Stimulated activated naive CD4-positive, alpha-beta T cell (primary cell): ENCODE measurements around the gene STAMBPL1.
"Not testable (repeated sequence)": the region's sequence is repeated elsewhere in the genome, so short reads cannot be mapped to it uniquely, and the experiment has no call there.

Experiments used
- DNase-seq, 6 experiments: peaks; one replicate each; lab custom pipeline; 2025; lab: John Stamatoyannopoulos, UW

Gene STAMBPL1

GRCh38 chr10:88920986-88921593, 41.0 kb downstream of the STAMBPL1 start:
- DNase-seq: no peak

- no peak for DNase-seq
Observed at GRCh38 chr10:88922041-88922440, 42.0 kb downstream of the STAMBPL1 start.

- DNase-seq: no peak
Observed at GRCh38 chr10:88923520-88923919, 43.5 kb downstream of the STAMBPL1 start.

GRCh38 chr10:88926566-88927415, 46.7 kb downstream of the STAMBPL1 start:
- DNase-seq: no peak

GRCh38 chr10:88927416-88927690, 47.3 kb downstream of the STAMBPL1 start:
- no peak for DNase-seq

- no peak for DNase-seq
Observed at GRCh38 chr10:88928254-88928653, 48.2 kb downstream of the STAMBPL1 start.

- no peak for DNase-seq
Observed at GRCh38 chr10:88931548-88931947, 51.5 kb downstream of the STAMBPL1 start.

GRCh38 chr10:88932029-88932428, 52.0 kb downstream of the STAMBPL1 start:
- DNase-seq: not testable (repeated sequence)

- peak; percentile 1 to 48 (median 12) for DNase-seq
Observed at GRCh38 chr10:88932539-88933256, 52.7 kb downstream of the STAMBPL1 start.

GRCh38 chr10:88933564-88933963, 53.5 kb downstream of the STAMBPL1 start:
- DNase-seq: no peak

GRCh38 chr10:88934900-88935672, 55.0 kb downstream of the STAMBPL1 start:
- DNase-seq: peak; percentile 32 to 74 (median 51)

GRCh38 chr10:88936656-88937055, 56.6 kb downstream of the STAMBPL1 start:
- no peak for DNase-seq

- DNase-seq: no peak
Observed at GRCh38 chr10:88938039-88938438, 58.0 kb downstream of the STAMBPL1 start.

GRCh38 chr10:88938938-88939337, 58.9 kb downstream of the STAMBPL1 start:
- no peak for DNase-seq

GRCh38 chr10:88941026-88941425, 61.0 kb downstream of the STAMBPL1 start:
- DNase-seq: no peak

- DNase-seq: no peak
Observed at GRCh38 chr10:88943778-88944177, 63.7 kb downstream of the STAMBPL1 start.

- no peak for DNase-seq
Observed at GRCh38 chr10:88944813-88945212, 64.8 kb downstream of the STAMBPL1 start.

GRCh38 chr10:88946200-88946599, 66.2 kb downstream of the STAMBPL1 start:
- DNase-seq: no peak

- no peak for DNase-seq
Observed at GRCh38 chr10:88946965-88947590, 67.0 kb downstream of the STAMBPL1 start.

GRCh38 chr10:88949051-88949450, 69.0 kb downstream of the STAMBPL1 start:
- DNase-seq: no peak

GRCh38 chr10:88949912-88950837, 70.1 kb downstream of the STAMBPL1 start:
- no peak for DNase-seq
